AG09309 (cell line): Measurements from ENCODE around the gene SSUH2.
A peak's percentile ranks its signal among the peaks of the same experiment; 100 is the strongest.

Experiments
- DNase-seq: peaks from one replicate; pipeline ENCODE4 v3.0.0-alpha.2; 2010; ENCODE audit warnings: low read depth
- H3K4me3 ChIP-seq: 2 replicates; pipeline ENCODE4 v1.5.1; 2011; ENCODE audit warnings: mild to moderate bottlenecking, low read depth, low read length, moderate library complexity; ENCODE audit not compliant: control insufficient read depth
- TF ChIP-seq, protein P1 (sequence below): IDR thresholded peaks from 2 replicates; pipeline ENCODE4 v1.5.1; 2011; ENCODE audit warnings: mild to moderate bottlenecking, low read depth, low read length, inconsistent platforms; ENCODE audit not compliant: insufficient read depth, control insufficient read depth; ENCODE audit errors: missing control alignments

SSUH2 gene

DNA sequence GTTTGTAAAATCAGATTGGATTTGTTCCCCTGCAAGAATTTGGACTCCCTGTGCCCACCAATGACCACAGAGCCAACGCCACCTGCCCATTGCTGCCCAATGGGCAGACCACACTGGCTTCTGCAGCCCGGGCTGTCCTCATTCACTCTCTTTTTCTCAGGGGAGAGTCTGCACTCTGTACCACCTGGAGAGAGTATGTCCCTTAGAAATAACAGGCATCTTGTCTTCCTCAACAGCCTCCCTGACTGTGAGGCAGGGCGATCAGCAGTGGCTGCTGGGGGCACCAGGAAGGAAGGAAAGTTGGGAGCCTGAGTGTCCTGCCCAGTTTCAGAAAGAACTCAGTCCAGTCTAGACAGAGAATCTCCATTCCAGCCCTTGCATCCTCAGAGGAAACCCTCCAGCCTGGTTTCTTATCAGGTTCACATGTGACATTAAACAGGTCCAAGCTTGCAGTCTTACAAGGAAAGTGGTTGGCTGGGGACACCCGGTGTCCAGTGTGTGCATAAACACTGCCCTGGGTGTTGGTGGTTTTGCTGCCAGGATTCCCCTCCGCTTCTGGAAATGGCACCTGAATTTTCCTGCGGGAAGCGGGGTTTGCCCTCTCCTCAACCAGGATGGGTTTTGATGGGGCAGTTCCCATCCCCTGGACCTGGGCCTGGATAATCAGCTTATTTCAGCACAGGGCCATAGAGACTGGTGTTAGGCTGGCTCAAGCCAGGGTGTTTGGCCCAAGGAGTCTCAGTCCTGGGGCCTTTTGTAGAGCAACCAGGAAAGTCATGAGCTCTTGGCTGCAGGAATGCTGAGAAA lies 37.2 kb downstream of the SSUH2 start:
- TF ChIP-seq, protein P1, sequence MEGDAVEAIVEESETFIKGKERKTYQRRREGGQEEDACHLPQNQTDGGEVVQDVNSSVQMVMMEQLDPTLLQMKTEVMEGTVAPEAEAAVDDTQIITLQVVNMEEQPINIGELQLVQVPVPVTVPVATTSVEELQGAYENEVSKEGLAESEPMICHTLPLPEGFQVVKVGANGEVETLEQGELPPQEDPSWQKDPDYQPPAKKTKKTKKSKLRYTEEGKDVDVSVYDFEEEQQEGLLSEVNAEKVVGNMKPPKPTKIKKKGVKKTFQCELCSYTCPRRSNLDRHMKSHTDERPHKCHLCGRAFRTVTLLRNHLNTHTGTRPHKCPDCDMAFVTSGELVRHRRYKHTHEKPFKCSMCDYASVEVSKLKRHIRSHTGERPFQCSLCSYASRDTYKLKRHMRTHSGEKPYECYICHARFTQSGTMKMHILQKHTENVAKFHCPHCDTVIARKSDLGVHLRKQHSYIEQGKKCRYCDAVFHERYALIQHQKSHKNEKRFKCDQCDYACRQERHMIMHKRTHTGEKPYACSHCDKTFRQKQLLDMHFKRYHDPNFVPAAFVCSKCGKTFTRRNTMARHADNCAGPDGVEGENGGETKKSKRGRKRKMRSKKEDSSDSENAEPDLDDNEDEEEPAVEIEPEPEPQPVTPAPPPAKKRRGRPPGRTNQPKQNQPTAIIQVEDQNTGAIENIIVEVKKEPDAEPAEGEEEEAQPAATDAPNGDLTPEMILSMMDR, result peak; percentile 92
- peak; percentile 59 for DNase-seq
- no peak overlapping the region for H3K4me3 ChIP-seq

DNA sequence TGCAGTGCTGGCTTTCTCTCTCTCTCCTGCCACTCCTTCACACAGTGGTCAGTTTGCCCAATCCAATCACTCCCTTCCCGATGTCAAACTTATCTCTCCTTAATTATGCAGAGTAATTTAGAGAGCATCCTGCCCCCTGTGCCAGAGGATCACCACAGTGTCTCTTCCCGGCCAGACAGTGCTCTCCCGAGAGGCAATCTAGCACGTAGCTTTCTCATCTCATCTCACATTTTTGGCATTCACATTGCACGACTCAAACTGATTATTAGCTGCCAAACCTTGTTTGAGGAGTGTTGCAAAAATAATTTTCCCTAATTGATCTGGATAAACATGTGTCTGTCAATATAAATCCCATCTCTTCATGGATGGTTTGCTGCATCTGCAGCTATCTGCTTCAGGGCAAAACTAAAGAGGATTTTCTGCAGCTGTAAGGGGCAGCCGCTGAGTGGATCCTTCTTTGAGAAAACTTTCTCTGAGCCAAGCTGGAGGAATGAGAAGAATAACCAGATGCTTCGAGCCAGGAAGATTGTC lies 37.8 kb downstream of the SSUH2 start:
- TF ChIP-seq, protein P1, result no peak
- H3K4me3 ChIP-seq, result no peak overlapping the region
- no peak for DNase-seq

DNA sequence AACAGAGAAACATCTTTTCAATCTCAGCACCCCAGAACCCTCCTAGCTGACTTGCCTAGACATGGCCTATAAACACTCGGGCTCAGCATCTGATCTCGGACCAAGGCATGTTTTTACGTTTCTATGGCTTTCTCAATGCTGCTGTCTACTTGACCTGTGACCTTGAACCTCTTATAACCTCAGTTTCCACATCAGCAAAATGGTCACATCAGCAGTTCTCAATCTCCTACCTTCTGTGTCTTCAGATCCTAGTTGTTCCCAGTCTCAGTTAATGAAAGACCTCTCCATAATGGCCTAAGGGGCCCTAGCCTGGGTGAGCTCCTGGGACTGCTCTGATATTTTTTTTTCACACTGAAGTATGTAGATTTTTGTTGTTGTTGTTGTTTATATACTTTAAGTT lies 39.6 kb downstream of the SSUH2 start:
- H3K4me3 ChIP-seq, result no peak overlapping the region
- no peak for DNase-seq
- TF ChIP-seq, protein P1, result no peak

DNA sequence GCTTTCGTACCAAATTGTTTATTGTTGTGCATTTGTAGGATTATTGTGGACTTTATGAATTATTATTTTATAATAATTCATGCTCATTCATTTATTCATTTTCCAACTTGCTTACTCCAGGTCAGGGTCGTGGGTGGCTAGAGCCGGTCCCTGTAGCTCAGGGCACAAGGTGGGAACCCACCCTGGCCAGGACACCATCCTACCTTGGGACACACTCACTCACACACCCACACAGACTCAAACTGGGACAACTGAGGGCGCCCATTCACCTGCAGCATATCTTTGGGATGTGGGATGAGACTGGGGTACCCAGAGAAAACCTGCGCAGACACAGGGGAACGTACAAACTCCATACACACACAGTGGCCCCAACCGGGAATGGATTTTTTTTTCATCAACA lies 40.6 kb downstream of the SSUH2 start:
- DNase-seq, result no peak
- no peak overlapping the region for H3K4me3 ChIP-seq
- TF ChIP-seq, protein P1, result no peak

GRCh38 chr3:8603115-8603710 lies 41.4 kb downstream of the SSUH2 start:
- no peak overlapping the region for H3K4me3 ChIP-seq
- TF ChIP-seq, protein P1, result no peak
- no peak for DNase-seq

- TF ChIP-seq, protein P1, result no peak
- DNase-seq, result no peak
Observed at GRCh38 chr3:8600457-8600856, 44.1 kb downstream of the SSUH2 start.

More at GRCh38 chr3:8600457-8600856, 44.1 kb downstream of the SSUH2 start:
- no peak overlapping the region for H3K4me3 ChIP-seq
